Stimulated activated CD4-positive, alpha-beta T cell treated with anti-CD3 and anti-CD28 coated beads, Interleukin-1b, Interleukin-23, amount 100 ng/mL, for 24 hours (primary cell): ENCODE data around the gene SORL1-AS1.

Experiments
- DNase-seq, 4 experiments: peaks; one replicate each; pipeline ENCODE4 v3.0.0-alpha.2; 2020; ENCODE audit warnings: low read depth in 4 of 4, low spot score in 1 of 4

Gene SORL1-AS1

GRCh38 chr11:121451986-121452608, 670 bp downstream of the SORL1-AS1 start, which contains the start of gene SORL1:
TSS of gene SORL1 (plus strand) at chr11:121452314. CDS start at chr11:121452332, 18 bp downstream.
- DNase-seq = peak in 3 of 4 experiments; percentile 54 to 69 (median 66)

- DNase-seq = no peak
These were observed 1.4 kb downstream of the SORL1-AS1 start for GRCh38 chr11:121451178-121451985.

- no peak for DNase-seq
These were observed 2.4 kb downstream of the SORL1-AS1 start for GRCh38 chr11:121450401-121450800.

- DNase-seq = no peak
These were observed 3.1 kb downstream of the SORL1-AS1 start for GRCh38 chr11:121449626-121450025.

GRCh38 chr11:121449123-121449522, 3.6 kb downstream of the SORL1-AS1 start:
- no peak for DNase-seq

- no peak for DNase-seq
These were observed 4.3 kb downstream of the SORL1-AS1 start for GRCh38 chr11:121448431-121448941.

- no peak for DNase-seq
These were observed 4.8 kb downstream of the SORL1-AS1 start for GRCh38 chr11:121448011-121448410.

- no peak for DNase-seq
These were observed 6.0 kb downstream of the SORL1-AS1 start for GRCh38 chr11:121446752-121447156.

- DNase-seq = no peak
These were observed 7.5 kb downstream of the SORL1-AS1 start for GRCh38 chr11:121445071-121445768.

- DNase-seq = no peak
These were observed 8.2 kb downstream of the SORL1-AS1 start for GRCh38 chr11:121444526-121444925.

GRCh38 chr11:121443688-121444275, 9.0 kb downstream of the SORL1-AS1 start:
- no peak for DNase-seq

GRCh38 chr11:121441521-121441920, 11.2 kb downstream of the SORL1-AS1 start:
- DNase-seq = no peak

- no peak for DNase-seq
These were observed 13.0 kb downstream of the SORL1-AS1 start for GRCh38 chr11:121439759-121440158.

- DNase-seq = no peak
These were observed 13.4 kb downstream of the SORL1-AS1 start for GRCh38 chr11:121439337-121439736.

GRCh38 chr11:121437686-121438078, 15.1 kb downstream of the SORL1-AS1 start:
- DNase-seq = no peak

GRCh38 chr11:121437018-121437685, 15.6 kb downstream of the SORL1-AS1 start:
- no peak for DNase-seq

- no peak for DNase-seq
These were observed 16.9 kb downstream of the SORL1-AS1 start for GRCh38 chr11:121435551-121436511.

GRCh38 chr11:121435132-121435531, 17.6 kb downstream of the SORL1-AS1 start:
- no peak for DNase-seq

- DNase-seq = no peak
These were observed 20.8 kb downstream of the SORL1-AS1 start for GRCh38 chr11:121431820-121432526.
